DOHH2 (cell line): Measurements from ENCODE around the gene TYK2.

Experiments used
- EZH2phosphoT487 ChIP-seq: fragments of 200-600 bp; sonication (generic); IDR thresholded peaks from 2 replicates; pipeline ENCODE4 v1.6.1; 2017; ENCODE audit warnings: borderline replicate concordance, mild to moderate bottlenecking, antibody characterized with exemption, low read length, moderate library complexity, mixed read lengths
- TF ChIP-seq, protein P1 (sequence below): fragments of 200-600 bp; sonication (generic); IDR thresholded peaks from one replicate; pipeline ENCODE4 v1.5.1; 2014; ENCODE audit warnings: antibody characterized with exemption, mild to moderate bottlenecking, low read depth, low read length; ENCODE audit not compliant: poor library complexity, severe bottlenecking

DNA sequence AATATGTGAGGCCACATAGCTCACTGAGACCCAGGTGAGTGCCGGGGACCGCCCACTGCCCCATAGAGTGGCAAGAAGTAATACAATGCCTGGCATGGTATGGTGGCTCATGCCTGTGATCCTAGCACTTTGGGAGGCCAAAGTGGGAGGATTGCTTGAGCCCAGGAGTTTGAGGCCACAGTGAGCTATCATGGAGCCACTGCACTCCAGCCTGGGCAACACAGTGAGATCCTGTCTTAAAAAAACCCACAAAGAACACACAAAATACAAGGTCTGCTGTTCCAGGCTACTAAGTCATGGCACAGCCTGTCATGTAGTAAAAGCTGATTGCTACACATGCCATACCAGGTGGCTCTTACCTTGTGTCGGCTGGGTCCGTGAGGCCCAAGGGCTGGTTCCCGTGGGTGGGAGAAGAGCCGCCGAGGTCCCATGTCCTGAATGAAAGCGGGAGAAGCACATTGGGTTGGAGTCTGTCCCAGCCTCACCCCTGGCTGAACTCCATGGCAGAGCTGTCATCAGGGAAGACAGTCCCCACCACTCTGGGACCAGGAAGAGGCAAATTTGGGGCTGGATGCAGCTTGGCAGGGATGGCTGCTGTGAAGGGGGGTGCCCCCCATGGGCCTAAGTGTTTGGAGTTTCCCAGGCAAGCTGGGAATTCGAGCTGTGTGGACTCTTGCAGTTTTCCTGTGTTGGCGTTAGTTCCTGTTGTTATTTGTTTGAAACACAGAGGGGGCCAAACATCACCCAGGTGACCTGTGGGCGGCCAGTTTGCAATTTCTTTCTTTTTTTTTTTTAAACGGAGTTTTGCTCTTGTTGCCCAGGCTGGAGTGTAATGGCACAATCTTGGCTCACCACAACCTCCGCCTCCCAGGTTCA, 61.3 kb downstream of the TYK2 start:
- TF ChIP-seq, protein P1, sequence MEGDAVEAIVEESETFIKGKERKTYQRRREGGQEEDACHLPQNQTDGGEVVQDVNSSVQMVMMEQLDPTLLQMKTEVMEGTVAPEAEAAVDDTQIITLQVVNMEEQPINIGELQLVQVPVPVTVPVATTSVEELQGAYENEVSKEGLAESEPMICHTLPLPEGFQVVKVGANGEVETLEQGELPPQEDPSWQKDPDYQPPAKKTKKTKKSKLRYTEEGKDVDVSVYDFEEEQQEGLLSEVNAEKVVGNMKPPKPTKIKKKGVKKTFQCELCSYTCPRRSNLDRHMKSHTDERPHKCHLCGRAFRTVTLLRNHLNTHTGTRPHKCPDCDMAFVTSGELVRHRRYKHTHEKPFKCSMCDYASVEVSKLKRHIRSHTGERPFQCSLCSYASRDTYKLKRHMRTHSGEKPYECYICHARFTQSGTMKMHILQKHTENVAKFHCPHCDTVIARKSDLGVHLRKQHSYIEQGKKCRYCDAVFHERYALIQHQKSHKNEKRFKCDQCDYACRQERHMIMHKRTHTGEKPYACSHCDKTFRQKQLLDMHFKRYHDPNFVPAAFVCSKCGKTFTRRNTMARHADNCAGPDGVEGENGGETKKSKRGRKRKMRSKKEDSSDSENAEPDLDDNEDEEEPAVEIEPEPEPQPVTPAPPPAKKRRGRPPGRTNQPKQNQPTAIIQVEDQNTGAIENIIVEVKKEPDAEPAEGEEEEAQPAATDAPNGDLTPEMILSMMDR: no peak
- TF ChIP-seq EZH2phosphoT487: no peak
